ENCODE data around the gene PKD2L1.

GRCh38 chr10:100307684-100308083 is 22.3 kb downstream of the PKD2L1 start:
- TF ChIP-seq CTCF (IDR thresholded peaks at IDR 0.05; ENCODE audit: borderline replicate concordance, extremely low read depth, low read length, poor library complexity, severe bottlenecking) = no peak
- no peak for TF ChIP-seq EZH2 (IDR thresholded peaks at IDR 0.05; ENCODE audit: borderline replicate concordance, low read depth, low read length, severe bottlenecking)
